Measurements from ENCODE around the gene OR52N4.

OR52N4 gene

DNA sequence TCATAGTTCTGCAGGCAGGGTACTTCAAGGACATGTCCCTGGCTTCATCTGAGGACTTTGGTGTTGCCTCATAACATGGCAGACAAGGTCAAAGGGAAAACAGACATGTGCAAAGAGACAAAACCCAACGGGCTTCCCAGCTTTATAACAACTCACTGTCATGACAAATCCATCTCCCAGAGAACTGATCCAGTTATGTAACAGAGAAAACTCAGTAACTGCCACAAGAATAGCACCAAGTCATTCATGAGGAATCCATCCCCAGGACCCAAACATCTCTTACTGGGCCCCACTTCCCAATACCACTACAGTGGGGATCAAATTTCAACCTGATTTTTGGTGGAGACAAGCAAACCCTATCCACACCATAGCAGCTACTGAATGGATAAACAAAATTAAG, 13.0 kb downstream of the OR52N4 start:
- no peaks in the 10 kb centered on the region for H3K27me3 Mint-ChIP-seq
- H3K9me3 Mint-ChIP-seq = no peaks in the 10 kb centered on the region
- H3K27ac Mint-ChIP-seq = no peak overlapping the region
- H3K4me3 Mint-ChIP-seq = no peak overlapping the region
- H3K36me3 Mint-ChIP-seq = no peaks in the 10 kb centered on the region
- ATAC-seq = no peak
- H3K4me1 Mint-ChIP-seq = no peaks in the 10 kb centered on the region

- Mint-ChIP-seq H3K36me3 (no peaks in the 10 kb centered on the region), H3K9me3 (no peaks in the 10 kb centered on the region), H3K4me3 (no peak within 1 kb of the TSS), H3K4me1 (no peaks in the 10 kb centered on the region), H3K27ac (no peak within 1 kb of the TSS), H3K27me3 (peaks cover 30% of the 10 kb centered on the region)
- no peak for ATAC-seq
Observed at GRCh38 chr11:5783255-5783654, 29.2 kb downstream of the OR52N4 start, which contains the start of gene OR52N5. Gene OR52N5 (minus strand): TSS chr11:5783355. CDS start chr11:5778634, 4,721 bp downstream.

GRCh38 chr11:5791165-5791564, 37.1 kb downstream of the OR52N4 start, which contains the start of gene OR52N1:
Gene OR52N1 (minus strand): TSS chr11:5791265. CDS start chr11:5788816, 2,449 bp downstream.
- Mint-ChIP-seq H3K4me1 (no peaks in the 10 kb centered on the region), H3K27ac (no peak within 1 kb of the TSS), H3K36me3 (no peaks in the 10 kb centered on the region), H3K27me3 (peaks cover 16% of the 10 kb centered on the region), H3K9me3 (no peaks in the 10 kb centered on the region), H3K4me3 (no peak within 1 kb of the TSS)
- ATAC-seq = peak; percentile 39

- ATAC-seq = no peak
- peaks cover 16% of the 10 kb centered on the region for H3K27me3 Mint-ChIP-seq
Observed at GRCh38 chr11:5796541-5796940, 42.5 kb downstream of the OR52N4 start.

DNA sequence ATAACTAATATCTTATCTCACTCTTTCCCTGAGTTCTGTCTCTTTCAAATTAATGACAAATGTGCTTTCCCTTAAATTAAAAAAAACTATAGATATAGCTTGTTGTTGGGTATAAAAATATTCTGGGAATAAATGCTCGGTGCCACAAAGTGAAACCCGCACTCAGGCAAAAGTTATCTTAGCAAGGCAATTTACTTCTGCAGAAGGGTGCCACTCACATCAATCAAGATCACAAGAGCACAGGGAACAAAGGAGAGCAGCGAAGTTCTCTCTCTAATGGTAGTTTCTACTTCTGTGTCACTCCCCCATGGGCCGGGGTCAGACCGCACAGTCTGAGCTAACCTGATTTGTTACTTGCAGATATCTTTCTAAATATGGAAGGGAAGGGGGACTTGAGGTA, 49.9 kb downstream of the OR52N4 start:
- no peak overlapping the region for H3K4me3 Mint-ChIP-seq
- peaks cover 10% of the 10 kb centered on the region for H3K4me1 Mint-ChIP-seq
- H3K36me3 Mint-ChIP-seq = no peaks in the 10 kb centered on the region
- H3K27ac Mint-ChIP-seq = no peak overlapping the region
- no peak for ATAC-seq
- H3K9me3 Mint-ChIP-seq = peaks cover 9% of the 10 kb centered on the region
- H3K27me3 Mint-ChIP-seq = peaks cover 3% of the 10 kb centered on the region

More at GRCh38 chr11:5796541-5796940, 42.5 kb downstream of the OR52N4 start:
- Mint-ChIP-seq H3K4me3 (no peak overlapping the region), H3K36me3 (no peaks in the 10 kb centered on the region), H3K4me1 (no peaks in the 10 kb centered on the region), H3K9me3 (no peaks in the 10 kb centered on the region), H3K27ac (no peak overlapping the region)
